HepG2 (cell line): ENCODE measurements around the gene RPAP3. TPM values are rescaled to one million over a fixed set of nuclear protein-coding genes. Genes with fewer than 3 reads are reported as not detected.

Experiments used
- AKAP8 ChIP-seq: sonication (generic); formaldehyde crosslinking; IDR thresholded peaks from 2 replicates; pipeline ENCODE4 v1.5.1; 2020; ENCODE audit warnings: mild to moderate bottlenecking, missing genetic modification reagents
- ATF6 ChIP-seq: sonication (generic); formaldehyde crosslinking; conservative IDR thresholded peaks from 2 replicates; pipeline ENCODE4 v1.4.0; 2020; ENCODE audit warnings: missing genetic modification reagents
- ATF7-NPFF ChIP-seq: sonication (generic); formaldehyde crosslinking; IDR thresholded peaks from 2 replicates; pipeline ENCODE4 v1.8.1; 2023; ENCODE audit warnings: mild to moderate bottlenecking, low read depth, missing genetic modification reagents, moderate library complexity
- CEBPG ChIP-seq: IDR thresholded peaks from 2 replicates; pipeline ENCODE4 v1.6.1; 2016
- CTCF ChIP-seq: sonication (generic); formaldehyde crosslinking; IDR thresholded peaks from 2 replicates; pipeline ENCODE4 v1.5.0; 2020; ENCODE audit warnings: mild to moderate bottlenecking, missing genetic modification reagents, moderate library complexity
- GFI1 ChIP-seq: sonication (generic); formaldehyde crosslinking; IDR thresholded peaks from 2 replicates; pipeline ENCODE4 v1.5.0; 2020; ENCODE audit warnings: missing genetic modification reagents, mild to moderate bottlenecking, borderline replicate concordance
- KAT7 ChIP-seq: IDR thresholded peaks from 2 replicates; pipeline ENCODE4 v1.6.1; 2018; ENCODE audit warnings: borderline replicate concordance, missing compliant biosample characterization
- KAT8 ChIP-seq: IDR thresholded peaks from 2 replicates; pipeline ENCODE4 v1.6.1; 2016; ENCODE audit warnings: missing genetic modification reagents, missing compliant biosample characterization
- KMT2A ChIP-seq: sonication (generic); formaldehyde crosslinking; IDR thresholded peaks from 2 replicates; pipeline ENCODE4 v1.4.0; 2020; ENCODE audit warnings: missing genetic modification reagents
- PITX1 ChIP-seq: sonication (generic); formaldehyde crosslinking; IDR thresholded peaks from 2 replicates; pipeline ENCODE4 v1.5.1; 2020; ENCODE audit warnings: mild to moderate bottlenecking, missing genetic modification reagents
- SAP130 ChIP-seq: IDR thresholded peaks from 2 replicates; pipeline ENCODE4 v1.6.1; 2016; ENCODE audit warnings: low read depth
- SIX1 ChIP-seq: sonication (generic); formaldehyde crosslinking; IDR thresholded peaks from 2 replicates; pipeline ENCODE4 v1.4.0; 2020; ENCODE audit warnings: missing genetic modification reagents, borderline replicate concordance
- SP2 ChIP-seq: sonication (generic); formaldehyde crosslinking; IDR thresholded peaks from 2 replicates; pipeline ENCODE4 v1.5.1; 2020; ENCODE audit warnings: mild to moderate bottlenecking, missing genetic modification reagents
- TFE3 ChIP-seq: IDR thresholded peaks from 2 replicates; pipeline ENCODE4 v1.6.1; 2016
- ZNF33A ChIP-seq: sonication (generic); formaldehyde crosslinking; IDR thresholded peaks from 2 replicates; pipeline ENCODE4 v1.5.1; 2020; ENCODE audit warnings: missing genetic modification reagents, mild to moderate bottlenecking, moderate library complexity, borderline replicate concordance
- ZNF414 ChIP-seq: sonication (generic); formaldehyde crosslinking; IDR thresholded peaks from 2 replicates; pipeline ENCODE4 v1.5.0; 2020; ENCODE audit warnings: missing genetic modification reagents
- ZNF431 ChIP-seq: sonication (generic); formaldehyde crosslinking; IDR thresholded peaks from 2 replicates; pipeline ENCODE4 v1.9.0; 2022; ENCODE audit warnings: missing genetic modification reagents, low read depth, mild to moderate bottlenecking, borderline replicate concordance
- ZNF460 ChIP-seq: sonication (generic); formaldehyde crosslinking; IDR thresholded peaks from 2 replicates; pipeline ENCODE4 v1.5.1; 2020; ENCODE audit warnings: missing genetic modification reagents, mild to moderate bottlenecking, borderline replicate concordance
- ZNF564 ChIP-seq: sonication (generic); formaldehyde crosslinking; IDR thresholded peaks from 2 replicates; pipeline ENCODE4 v1.8.1; 2023; ENCODE audit warnings: mild to moderate bottlenecking, missing genetic modification reagents
- ZNF574 ChIP-seq: sonication (generic); formaldehyde crosslinking; IDR thresholded peaks from 2 replicates; pipeline ENCODE4 v1.4.0; 2020; ENCODE audit warnings: missing genetic modification reagents
- ZNF605 ChIP-seq: sonication (generic); formaldehyde crosslinking; IDR thresholded peaks from 2 replicates; pipeline ENCODE4 v1.8.0; 2022; ENCODE audit warnings: mild to moderate bottlenecking, missing genetic modification reagents
- ZSCAN12 ChIP-seq: sonication (generic); formaldehyde crosslinking; IDR thresholded peaks from 2 replicates; pipeline ENCODE4 v1.9.0; 2021; ENCODE audit warnings: mild to moderate bottlenecking, missing genetic modification reagents
- polyA plus RNA-seq, 8 experiments: library from polyadenylated mRNA; depleted of rRNA in 3 of 8; stranded (reverse) in 7 of 8; unstranded in 1 of 8; fragments of >200 nt; fragmentation: Illumina TruSeq in 4 of 8; extraction: Trizol in 4 of 8; gene quantifications; 2 replicates each; pipeline versions ENCODE4 v1.2.1 to v1.2.3, GENCODE V29; 2011 to 2016; ENCODE audit warnings: low read depth in 4 of 8, missing spikeins in 1 of 8, mixed read lengths in 1 of 8; ENCODE audit not compliant: insufficient read depth in 1 of 8
- total RNA-seq, 5 experiments: library from RNA; depleted of rRNA; stranded (reverse); fragments of >200 nt; fragmentation: Illumina TruSeq; extraction: Trizol; gene quantifications; 2 replicates each; pipeline ENCODE4 v1.2.3, GENCODE V29; 2016; ENCODE audit warnings: low read depth in 1 of 5

Gene RPAP3
- total and polyA plus RNA-seq, 2 of the 13 experiments (the other 11 are each of a cell fraction or from before 2014, with no cell fraction given) = 8.8 to 32.8 TPM

- TF ChIP-seq ATF6 (CRISPR knock-in tag) (no peak), PITX1 (no peak), KAT7 (CRISPR knock-in tag) (no peak), ZNF605 (CRISPR knock-in tag) (0 out of 2 replicates have a peak, but pooled peaks have one; percentile 55), ZNF431 (CRISPR knock-in tag) (no peak), ATF7-NPFF (CRISPR knock-in tag) (no peak), ZNF574 (peak; percentile 62), ZNF460 (CRISPR knock-in tag) (no peak), TFE3 (no peak), KMT2A (CRISPR knock-in tag) (no peak), SAP130 (no peak), ZSCAN12 (CRISPR knock-in tag) (no peak), AKAP8 (no peak), CTCF (CRISPR knock-in tag) (peak; percentile 82), ZNF564 (CRISPR knock-in tag) (no peak), SP2 (CRISPR knock-in tag) (no peak), SIX1 (CRISPR knock-in tag) (no peak), ZNF33A (CRISPR knock-in tag) (no peak), GFI1 (CRISPR knock-in tag) (no peak), ZNF414 (no peak), CEBPG (CRISPR knock-in tag) (no peak), KAT8 (CRISPR knock-in tag) (peak; percentile 32; the same call in 1 of the 2 replicates)
Measured at GRCh38 chr12:47717443-47718193, 11.8 kb upstream of the RPAP3 start (continued).
